ENCODE data around the gene LRRC2.
"Not testable (repeated sequence)": the region's sequence is repeated elsewhere in the genome, so short reads cannot be mapped to it uniquely, and the experiment has no call there.

LRRC2 gene

GRCh38 chr3:46566040-46566641 lies at the start of gene LRRC2:
Gene LRRC2 (minus strand): TSS chr3:46566302. CDS start chr3:46551591, 14,711 bp downstream.
- DNase-seq (ENCODE audit: low read depth) = peak; percentile 3

- no peak for DNase-seq (ENCODE audit: low read depth)
Observed at GRCh38 chr3:46615050-46615775, 49.1 kb upstream of the LRRC2 start.

- no peak for DNase-seq (ENCODE audit: low read depth)
Observed at GRCh38 chr3:46614431-46614830, 48.3 kb upstream of the LRRC2 start.

GRCh38 chr3:46613313-46614005 lies 47.4 kb upstream of the LRRC2 start:
- no peak for DNase-seq (ENCODE audit: low read depth)

- no peak for DNase-seq (ENCODE audit: low read depth)
Observed at GRCh38 chr3:46612324-46612723, 46.2 kb upstream of the LRRC2 start, which contains the start of gene FAM240A. Gene FAM240A (plus strand): TSS chr3:46612525. CDS start chr3:46612684, 159 bp downstream.

- no peak for DNase-seq (ENCODE audit: low read depth)
Observed at GRCh38 chr3:46609944-46610722, 44.0 kb upstream of the LRRC2 start.

- DNase-seq (ENCODE audit: low read depth) = no peak
Observed at GRCh38 chr3:46609212-46609721, 43.2 kb upstream of the LRRC2 start.

- DNase-seq (ENCODE audit: low read depth) = no peak
Observed at GRCh38 chr3:46607603-46608028, 41.5 kb upstream of the LRRC2 start.

GRCh38 chr3:46604127-46604526 lies 38.0 kb upstream of the LRRC2 start:
- DNase-seq (ENCODE audit: low read depth) = no peak

GRCh38 chr3:46603446-46604046 lies 37.4 kb upstream of the LRRC2 start:
- no peak for DNase-seq (ENCODE audit: low read depth)

GRCh38 chr3:46599590-46599989 lies 33.5 kb upstream of the LRRC2 start:
- no peak for DNase-seq (ENCODE audit: low read depth)

GRCh38 chr3:46595819-46596314 lies 29.8 kb upstream of the LRRC2 start:
- no peak for DNase-seq (ENCODE audit: low read depth)

- no peak for DNase-seq (ENCODE audit: low read depth)
Observed at GRCh38 chr3:46594723-46595122, 28.6 kb upstream of the LRRC2 start.

- no peak for DNase-seq (ENCODE audit: low read depth)
Observed at GRCh38 chr3:46593979-46594378, 27.9 kb upstream of the LRRC2 start.

- DNase-seq (ENCODE audit: low read depth) = no peak
Observed at GRCh38 chr3:46593274-46593862, 27.3 kb upstream of the LRRC2 start.

- not testable (repeated sequence) for DNase-seq (ENCODE audit: low read depth)
Observed at GRCh38 chr3:46587268-46587667, 21.2 kb upstream of the LRRC2 start.

GRCh38 chr3:46586738-46587246 lies 20.7 kb upstream of the LRRC2 start:
- no peak for DNase-seq (ENCODE audit: low read depth)

- no peak for DNase-seq (ENCODE audit: low read depth)
Observed at GRCh38 chr3:46585799-46586693, 19.9 kb upstream of the LRRC2 start.

- no peak for DNase-seq (ENCODE audit: low read depth)
Observed at GRCh38 chr3:46584598-46585467, 18.7 kb upstream of the LRRC2 start.
